ENCODE results near the gene PDE9A. TPM values are rescaled to one million over a fixed set of nuclear protein-coding genes. Genes with fewer than 3 reads are reported as not detected.

Gene PDE9A
- total and polyA plus RNA-seq, 2 of the 4 experiments (the other 2 are of a cell fraction): 0.89 to 0.90 TPM

DNA sequence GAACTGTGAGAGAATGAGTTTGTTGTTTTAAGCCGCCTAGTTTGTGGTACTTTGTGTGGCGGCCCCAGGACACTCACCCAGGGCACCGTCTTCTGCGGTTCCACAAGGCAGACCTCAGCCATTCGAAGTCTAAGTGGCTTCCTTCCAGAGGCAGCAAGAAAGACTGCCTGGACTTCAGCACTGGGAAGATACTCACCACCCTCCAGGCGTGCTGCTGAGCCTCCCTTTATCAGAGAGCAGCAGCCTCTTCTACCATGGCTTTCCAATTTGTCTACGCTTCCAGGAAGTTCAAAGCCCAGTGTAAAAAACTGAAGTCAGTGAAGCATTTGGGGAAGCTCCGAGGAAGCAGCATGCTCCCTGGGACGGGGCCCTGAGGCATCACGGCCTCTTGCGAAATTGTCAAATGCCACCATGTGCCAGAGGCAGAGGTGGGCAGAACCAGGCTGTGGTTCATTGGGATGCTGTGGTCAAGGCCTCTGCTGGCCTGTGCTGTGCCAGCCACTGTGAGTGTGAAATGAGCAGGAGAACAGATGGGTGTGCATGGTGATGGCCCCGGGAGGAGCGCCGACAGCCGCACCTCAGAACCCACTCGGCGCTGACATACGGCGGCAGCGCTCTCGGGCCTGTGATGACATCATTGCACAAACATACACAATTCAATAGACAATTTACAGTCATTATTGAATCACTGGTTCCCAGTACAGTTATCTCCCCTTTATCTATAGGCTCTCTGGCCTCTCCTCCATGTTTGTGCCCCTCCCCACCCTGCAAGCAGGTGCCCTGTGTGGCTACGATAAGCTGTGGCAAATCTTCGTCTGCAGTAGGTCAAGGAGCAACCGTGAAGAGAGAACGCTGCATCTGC, 110.4 kb downstream of the PDE9A start (continued):
- TF ChIP-seq SMC3 (IDR thresholded peaks at IDR 0.05; ENCODE audit: low read depth, low read length): no peak

DNA sequence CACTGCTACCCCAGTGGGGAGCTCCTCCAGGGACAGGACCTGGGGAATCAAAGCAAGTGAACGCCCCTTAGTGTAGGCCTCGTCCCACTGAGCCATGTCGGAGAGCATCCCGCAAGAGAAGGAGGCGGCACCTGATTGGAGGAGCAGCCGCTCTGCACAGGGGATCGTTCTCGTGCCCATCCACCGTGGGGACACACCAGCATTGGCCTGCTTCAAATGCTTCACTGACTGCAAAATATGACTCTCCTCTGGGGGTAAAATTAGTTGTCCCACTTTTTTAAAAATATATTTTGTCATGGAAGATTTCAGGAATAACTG, 111.0 kb downstream of the PDE9A start:
- H3K9ac ChIP-seq (ENCODE audit: low read depth, low read length): no peak overlapping the region
- no peak overlapping the region for H3K4ac ChIP-seq (ENCODE audit: low read depth, low read length)
- CTCF ChIA-PET: no interaction called here
- BruUV-seq (replicated peaks): no TSS peak
- no peak overlapping the region for H3K18ac ChIP-seq (ENCODE audit: low read depth, low read length)
- POLR2A ChIA-PET (ENCODE audit: unreplicated experiment): no interaction called here
- no peak overlapping the region for H2BK120ac ChIP-seq (ENCODE audit: low read depth, low read length)
- H4K8ac ChIP-seq (ENCODE audit: low read depth in 2 of 2, low read length in 2 of 2): no peak overlapping the region
- no peak overlapping the region for H3K23ac ChIP-seq (ENCODE audit: low read depth, low read length)
- H3K14ac ChIP-seq (replicated peaks; ENCODE audit: low read depth, low read length): no peak overlapping the region
- H3K27me3 ChIP-seq (ENCODE audit: control insufficient read depth, insufficient read depth, low read length): 0 out of 2 replicates have a peak, but pooled peaks cover 2% of the 10 kb centered on the region
- H3K56ac ChIP-seq (ENCODE audit: extremely low read depth, insufficient read depth, low read length): no peak overlapping the region
- H3K36me3 ChIP-seq (ENCODE audit: control insufficient read depth, insufficient read depth, low read length): peaks cover 6% of the 10 kb centered on the region; the same call in 1 of the 2 replicates
- no peak overlapping the region for H2BK15ac ChIP-seq (ENCODE audit: low read depth, low read length)
- no peaks in the 10 kb centered on the region for H3K9me3 ChIP-seq (ENCODE audit: control insufficient read depth, insufficient read depth, low read length)
- WGBS, 2 experiments (ENCODE audit: extremely low coverage in 2 of 2, insufficient read length in 1 of 2): no CpG with 5 or more reads among the region's 9 CpGs
- H2BK5ac ChIP-seq (ENCODE audit: low read depth, low read length, poor library complexity, severe bottlenecking): no peak overlapping the region
- no peak overlapping the region for H4K5ac ChIP-seq (ENCODE audit: low read depth, low read length)
- H3K4me1 ChIP-seq (ENCODE audit: control insufficient read depth, insufficient read depth, low read length): no peaks in the 10 kb centered on the region
- no peak overlapping the region for H2AK9ac ChIP-seq (replicated peaks; ENCODE audit: low read depth, low read length, poor library complexity)
- ATAC-seq (ENCODE audit: low read depth) (no peak), DNase-seq (no peak)
- dilution Hi-C loops (cut with HindIII; ENCODE audit: low sequenced_read_pairs, unreplicated experiment): no loop called here
- in situ Hi-C loops (cut with MboI; ENCODE audit: low sequenced_read_pairs): loop anchor here (25.0 kb wide), 1 partner anchor 98 kb away; no protein-coding TSS in a partner anchor
- no peak overlapping the region for H3K4me3 ChIP-seq (ENCODE audit: insufficient read depth, low read depth, low read length)
- H4K20me1 ChIP-seq (ENCODE audit: insufficient read depth, low read length): no peaks in the 10 kb centered on the region; the same call in 1 of the 2 replicates
- no peak overlapping the region for H4K91ac ChIP-seq (ENCODE audit: insufficient read depth, low read depth, low read length)
- H2AK5ac ChIP-seq (ENCODE audit: low read depth, low read length): no peak overlapping the region
- intact Hi-C loops (cut with micrococcal nuclease): no loop called here
- no peaks in the 10 kb centered on the region for H3K79me1 ChIP-seq (ENCODE audit: low read depth in 1 of 2, low read length in 2 of 2)
- no peak overlapping the region for H2AFZ ChIP-seq (replicated peaks; ENCODE audit: low read length, poor library complexity)
- no peak overlapping the region for H3K4me2 ChIP-seq (ENCODE audit: low read depth, low read length)
- H3K9me1 ChIP-seq (ENCODE audit: insufficient read depth, low read length): peaks cover 4% of the 10 kb centered on the region; the same call in 1 of the 2 replicates
- H3K27ac ChIP-seq (ENCODE audit: insufficient read depth, low read length): no peak overlapping the region
- H2BK20ac ChIP-seq (ENCODE audit: low read depth, low read length): no peak overlapping the region
- TF ChIP-seq RCOR1 (IDR thresholded peaks at IDR 0.05; ENCODE audit: insufficient replicate concordance, low read length): no peak
- TF ChIP-seq RFX5 (IDR thresholded peaks at IDR 0.05; ENCODE audit: low read depth, low read length): no peak
- no peak for TF ChIP-seq CEBPB (IDR thresholded peaks at IDR 0.05; ENCODE audit: low read depth, low read length)
- TF ChIP-seq, protein P1, sequence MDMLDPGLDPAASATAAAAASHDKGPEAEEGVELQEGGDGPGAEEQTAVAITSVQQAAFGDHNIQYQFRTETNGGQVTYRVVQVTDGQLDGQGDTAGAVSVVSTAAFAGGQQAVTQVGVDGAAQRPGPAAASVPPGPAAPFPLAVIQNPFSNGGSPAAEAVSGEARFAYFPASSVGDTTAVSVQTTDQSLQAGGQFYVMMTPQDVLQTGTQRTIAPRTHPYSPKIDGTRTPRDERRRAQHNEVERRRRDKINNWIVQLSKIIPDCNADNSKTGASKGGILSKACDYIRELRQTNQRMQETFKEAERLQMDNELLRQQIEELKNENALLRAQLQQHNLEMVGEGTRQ (IDR thresholded peaks at IDR 0.05; ENCODE audit: low read depth, low read length): no peak
- no peak for TF ChIP-seq RAD21 (IDR thresholded peaks at IDR 0.05; ENCODE audit: low read length)
- no peak for TF ChIP-seq MXI1 (IDR thresholded peaks at IDR 0.05; ENCODE audit: borderline replicate concordance, low read depth, low read length)
- TF ChIP-seq POLR2A (IDR thresholded peaks at IDR 0.05; ENCODE audit: low read depth, low read length): no peak
- TF ChIP-seq MAZ (IDR thresholded peaks at IDR 0.05; ENCODE audit: borderline replicate concordance, low read depth, low read length): no peak
- no peak for TF ChIP-seq FOS (IDR thresholded peaks at IDR 0.05; ENCODE audit: low read depth, low read length)
- no peak for TF ChIP-seq CHD1 (IDR thresholded peaks at IDR 0.05; ENCODE audit: low read depth, low read length)
- TF ChIP-seq SMC3 (IDR thresholded peaks at IDR 0.05; ENCODE audit: low read depth, low read length): no peak
- TF ChIP-seq, protein P2, sequence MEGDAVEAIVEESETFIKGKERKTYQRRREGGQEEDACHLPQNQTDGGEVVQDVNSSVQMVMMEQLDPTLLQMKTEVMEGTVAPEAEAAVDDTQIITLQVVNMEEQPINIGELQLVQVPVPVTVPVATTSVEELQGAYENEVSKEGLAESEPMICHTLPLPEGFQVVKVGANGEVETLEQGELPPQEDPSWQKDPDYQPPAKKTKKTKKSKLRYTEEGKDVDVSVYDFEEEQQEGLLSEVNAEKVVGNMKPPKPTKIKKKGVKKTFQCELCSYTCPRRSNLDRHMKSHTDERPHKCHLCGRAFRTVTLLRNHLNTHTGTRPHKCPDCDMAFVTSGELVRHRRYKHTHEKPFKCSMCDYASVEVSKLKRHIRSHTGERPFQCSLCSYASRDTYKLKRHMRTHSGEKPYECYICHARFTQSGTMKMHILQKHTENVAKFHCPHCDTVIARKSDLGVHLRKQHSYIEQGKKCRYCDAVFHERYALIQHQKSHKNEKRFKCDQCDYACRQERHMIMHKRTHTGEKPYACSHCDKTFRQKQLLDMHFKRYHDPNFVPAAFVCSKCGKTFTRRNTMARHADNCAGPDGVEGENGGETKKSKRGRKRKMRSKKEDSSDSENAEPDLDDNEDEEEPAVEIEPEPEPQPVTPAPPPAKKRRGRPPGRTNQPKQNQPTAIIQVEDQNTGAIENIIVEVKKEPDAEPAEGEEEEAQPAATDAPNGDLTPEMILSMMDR (conservative IDR thresholded peaks at IDR 0.05; ENCODE audit: low read depth, low read length): no peak
- TF ChIP-seq BHLHE40 (IDR thresholded peaks at IDR 0.05; ENCODE audit: low read depth, low read length): no peak
